Tibial nerve (tissue), 4 donors: ENCODE measurements around the gene MCC. TPM values are rescaled to one million over a fixed set of nuclear protein-coding genes. Genes with fewer than 3 reads are reported as not detected.
"Not testable (repeated sequence)": the region's sequence is repeated elsewhere in the genome, so short reads cannot be mapped to it uniquely, and the experiment has no call there.

ENCODE experiments used
- DNase-seq, 2 donors: peaks; one replicate each; pipeline ENCODE4 v3.0.0-alpha.2; 2019; ENCODE audit warnings: low spot score in 2 of 2
- H3K27ac ChIP-seq, 4 donors: fragments of 200-600 bp; sonication (generic) in 3 of 4; one replicate each; pipeline ENCODE4 v1.5.1; 2017 to 2019; ENCODE audit warnings: mild to moderate bottlenecking in 1 of 4
- H3K27me3 ChIP-seq, 2 donors: fragments of 200-600 bp; sonication (generic) in 1 of 2; one replicate each; pipeline versions ENCODE4 v1.5.1 to v1.6.0; 2017 to 2019
- H3K36me3 ChIP-seq, 3 donors: fragments of 200-600 bp; sonication (generic); one replicate each; pipeline ENCODE4 v1.5.1; 2018 to 2019
- H3K4me1 ChIP-seq, 4 donors: fragments of 200-600 bp; sonication (generic) in 3 of 4; one replicate each; pipeline ENCODE4 v1.5.1; 2017 to 2019
- H3K4me3 ChIP-seq, 4 donors: fragments of 200-600 bp; sonication (generic) in 3 of 4; one replicate each; pipeline ENCODE4 v1.5.1; 2017 to 2019; ENCODE audit warnings: mild to moderate bottlenecking in 1 of 4, moderate library complexity in 1 of 4
- H3K9me3 ChIP-seq, 4 donors: fragments of 200-600 bp; sonication (generic) in 3 of 4; one replicate each; pipeline ENCODE4 v1.5.1; 2017 to 2019
- EP300 ChIP-seq, 2 donors: sonication (generic); formaldehyde crosslinking; IDR thresholded peaks; one replicate each; pipeline ENCODE4 v1.6.1; 2017; ENCODE audit warnings: antibody characterized with exemption in 2 of 2, mild to moderate bottlenecking in 1 of 2
- POLR2A ChIP-seq, 2 donors: fragments of 450-650 bp; IDR thresholded peaks; one replicate each; pipeline ENCODE4 v1.6.1; 2017; ENCODE audit warnings: antibody characterized with exemption in 2 of 2, mild to moderate bottlenecking in 2 of 2, moderate library complexity in 2 of 2
- WGBS, 2 donors: methylation state at CpG; one replicate each; pipeline ENCODE4 v1.1.5; 2018; 5-methylcytosine and 5-hydroxymethylcytosine counted together
- total RNA-seq, 4 donors: library from RNA; depleted of rRNA; stranded (reverse); fragments of >200 nt; gene quantifications; one replicate each; pipeline ENCODE4 v1.1.0, GENCODE V29; 2016
- TF ChIP-seq, protein P1 (sequence below), 5 experiments: fragments of 200-600 bp in 3 of 5; fragments of 450-650 bp in 2 of 5; sonication (generic) in 3 of 5; IDR thresholded peaks; one replicate each; pipeline ENCODE4 v1.5.1; 2016 to 2019; ENCODE audit warnings: antibody characterized with exemption in 5 of 5, mild to moderate bottlenecking in 3 of 5, moderate library complexity in 2 of 5

MCC gene
- total RNA-seq, 4 donors from 2014 or later: 55.5 to 122 (median 80.9) TPM

- H3K4me3 ChIP-seq: no peak overlapping the region
- H3K9me3 ChIP-seq: no peaks in the 10 kb centered on the region
- H3K36me3 ChIP-seq: peaks cover 0 to 28% (median 0%) of the 10 kb centered on the region in 3 donors
- TF ChIP-seq, protein P1, sequence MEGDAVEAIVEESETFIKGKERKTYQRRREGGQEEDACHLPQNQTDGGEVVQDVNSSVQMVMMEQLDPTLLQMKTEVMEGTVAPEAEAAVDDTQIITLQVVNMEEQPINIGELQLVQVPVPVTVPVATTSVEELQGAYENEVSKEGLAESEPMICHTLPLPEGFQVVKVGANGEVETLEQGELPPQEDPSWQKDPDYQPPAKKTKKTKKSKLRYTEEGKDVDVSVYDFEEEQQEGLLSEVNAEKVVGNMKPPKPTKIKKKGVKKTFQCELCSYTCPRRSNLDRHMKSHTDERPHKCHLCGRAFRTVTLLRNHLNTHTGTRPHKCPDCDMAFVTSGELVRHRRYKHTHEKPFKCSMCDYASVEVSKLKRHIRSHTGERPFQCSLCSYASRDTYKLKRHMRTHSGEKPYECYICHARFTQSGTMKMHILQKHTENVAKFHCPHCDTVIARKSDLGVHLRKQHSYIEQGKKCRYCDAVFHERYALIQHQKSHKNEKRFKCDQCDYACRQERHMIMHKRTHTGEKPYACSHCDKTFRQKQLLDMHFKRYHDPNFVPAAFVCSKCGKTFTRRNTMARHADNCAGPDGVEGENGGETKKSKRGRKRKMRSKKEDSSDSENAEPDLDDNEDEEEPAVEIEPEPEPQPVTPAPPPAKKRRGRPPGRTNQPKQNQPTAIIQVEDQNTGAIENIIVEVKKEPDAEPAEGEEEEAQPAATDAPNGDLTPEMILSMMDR (IDR thresholded peaks at IDR 0.05): no peak
- TF ChIP-seq EP300 (IDR thresholded peaks at IDR 0.05) (no peak), POLR2A (IDR thresholded peaks at IDR 0.05) (no peak)
- no peak for DNase-seq
- H3K27me3 ChIP-seq: no peaks in the 10 kb centered on the region
- 60 to 72% methylated on average over 4 of the region's 4 CpGs for WGBS, 2 donors
- peak overlapping the region in 1 of 4 donors; percentile 74 for H3K27ac ChIP-seq
- peaks cover 0 to 4% (median 2%) of the 10 kb centered on the region in 4 donors for H3K4me1 ChIP-seq
Measured at GRCh38 chr5:113081091-113081839, 407.0 kb downstream of the MCC start.

GRCh38 chr5:113076649-113077048, 411.6 kb downstream of the MCC start:
- H3K36me3 ChIP-seq: peaks cover 0 to 16% (median 0%) of the 10 kb centered on the region in 3 donors
- not testable (repeated sequence) for DNase-seq, H3K4me1 ChIP-seq, H3K9me3 ChIP-seq, H3K27ac ChIP-seq, H3K4me3 ChIP-seq, H3K27me3 ChIP-seq
- 92 to 98% methylated on average over 2 of the region's 2 CpGs for WGBS, 2 donors

DNA sequence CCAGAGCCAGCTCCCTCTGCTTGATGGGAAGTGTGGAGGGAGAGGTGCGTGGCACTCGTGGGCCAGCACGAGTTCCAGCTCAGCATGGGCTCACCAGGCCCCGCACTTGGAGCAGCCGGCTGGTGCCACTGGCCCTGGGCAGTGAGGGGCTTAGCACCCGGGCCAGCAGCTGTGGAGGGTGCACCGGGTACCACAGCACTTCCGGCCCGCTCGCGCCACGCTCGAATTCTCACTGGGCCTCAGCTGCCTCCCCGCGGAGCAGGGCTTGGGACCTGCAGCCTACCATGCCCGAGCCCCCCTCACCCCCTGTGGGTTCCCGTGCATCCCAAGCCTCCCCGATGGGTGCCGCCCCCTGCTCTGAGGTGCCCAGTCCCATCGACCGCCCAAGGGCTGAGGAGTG, 413.2 kb downstream of the MCC start:
- no peak for DNase-seq
- Histone ChIP-seq H3K27me3 (no peaks in the 10 kb centered on the region), H3K9me3 (no peaks in the 10 kb centered on the region), H3K36me3 (peaks cover 0 to 23% (median 0%) of the 10 kb centered on the region in 3 donors), H3K4me1 (no peaks in the 10 kb centered on the region), H3K4me3 (no peak overlapping the region), H3K27ac (no peak overlapping the region)
- TF ChIP-seq, protein P1 (IDR thresholded peaks at IDR 0.05): no peak
- 97 to 100% methylated on average over 8 to 19 of the region's 21 CpGs for WGBS, 2 donors

DNA sequence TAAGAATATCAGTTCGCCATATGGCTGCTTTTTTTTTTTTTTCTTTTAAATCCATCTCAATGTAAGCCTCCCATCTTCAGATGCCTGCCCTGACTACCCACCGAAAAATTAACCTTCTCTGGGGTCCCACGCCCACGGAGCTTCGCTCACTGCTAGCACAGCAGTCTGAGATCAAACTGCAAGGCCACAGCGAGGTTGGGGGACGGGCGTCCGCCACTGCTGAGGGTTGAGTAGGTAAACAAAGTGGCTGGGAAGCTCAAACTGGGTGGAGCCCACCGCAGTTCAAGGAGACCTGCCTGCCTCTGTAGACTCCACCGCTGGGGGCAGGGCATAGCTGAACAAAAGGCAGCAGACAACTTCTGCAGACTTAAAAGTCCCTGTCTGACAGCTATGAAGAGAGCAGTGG, 414.6 kb downstream of the MCC start:
- not testable (repeated sequence) for H3K27me3 ChIP-seq, H3K4me3 ChIP-seq, DNase-seq, H3K4me1 ChIP-seq, H3K9me3 ChIP-seq, H3K27ac ChIP-seq
- 84 to 92% methylated on average over 11 of the region's 11 CpGs for WGBS, 2 donors
- peaks cover 0 to 26% (median 0%) of the 10 kb centered on the region in 3 donors for H3K36me3 ChIP-seq

GRCh38 chr5:113071401-113071800, 416.9 kb downstream of the MCC start:
- Histone ChIP-seq H3K4me3 (no peak overlapping the region), H3K27me3 (no peaks in the 10 kb centered on the region), H3K9me3 (no peaks in the 10 kb centered on the region), H3K36me3 (peaks cover 0 to 47% (median 0%) of the 10 kb centered on the region in 3 donors), H3K27ac (no peak overlapping the region), H3K4me1 (no peaks in the 10 kb centered on the region)
- no peak for DNase-seq
- 85 to 90% methylated on average over 3 of the region's 3 CpGs for WGBS, 2 donors
- TF ChIP-seq, protein P1 (IDR thresholded peaks at IDR 0.05): no peak
- TF ChIP-seq EP300 (IDR thresholded peaks at IDR 0.05) (no peak), POLR2A (IDR thresholded peaks at IDR 0.05) (no peak)

DNA sequence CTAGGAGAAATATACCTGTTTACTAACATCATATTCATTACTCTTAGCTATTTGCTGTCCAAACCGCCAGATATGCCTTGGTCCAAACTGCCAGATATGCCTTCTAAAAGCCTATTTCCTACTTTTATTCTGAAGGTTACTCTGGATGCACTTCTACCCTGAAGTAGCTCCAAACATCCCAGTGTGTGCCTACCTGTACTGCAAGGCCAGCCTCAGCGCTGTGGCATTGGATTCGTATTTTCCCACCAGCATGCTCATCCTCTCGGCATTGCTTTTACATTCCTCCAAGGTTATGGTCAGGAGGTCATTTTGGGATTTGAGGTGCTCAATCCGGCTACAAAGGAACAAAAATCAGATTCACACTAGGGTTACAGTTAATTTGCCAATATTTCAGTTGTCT, 417.4 kb downstream of the MCC start:
- WGBS, 2 donors: 81 to 82% methylated on average over 5 of the region's 5 CpGs
- Histone ChIP-seq H3K27ac (no peak overlapping the region), H3K9me3 (no peaks in the 10 kb centered on the region), H3K36me3 (peaks cover 0 to 42% (median 0%) of the 10 kb centered on the region in 3 donors), H3K4me1 (no peaks in the 10 kb centered on the region), H3K27me3 (no peaks in the 10 kb centered on the region), H3K4me3 (no peak overlapping the region)
- DNase-seq: no peak
- TF ChIP-seq EP300 (IDR thresholded peaks at IDR 0.05) (no peak), POLR2A (IDR thresholded peaks at IDR 0.05) (no peak)
- TF ChIP-seq, protein P1 (IDR thresholded peaks at IDR 0.05): no peak
